ENCODE results near the gene FKBP9.

GRCh38 chr7:32928785-32929298 is 28.4 kb upstream of the FKBP9 start:
- TF ChIP-seq EZH2 (IDR thresholded peaks at IDR 0.05; ENCODE audit: low read depth): no peak
- no peak for TF ChIP-seq CTCF (conservative IDR thresholded peaks at IDR 0.05)

Measured in PC-9 (cell line).